Gastrocnemius medialis (tissue), 4 donors: ENCODE measurements around the gene MGAT4C. TPM values are rescaled to one million over a fixed set of nuclear protein-coding genes. Genes with fewer than 3 reads are reported as not detected.
"Not testable (repeated sequence)": the region's sequence is repeated elsewhere in the genome, so short reads cannot be mapped to it uniquely, and the experiment has no call there.

ENCODE experiments used
- ATAC-seq, 2 donors: fragments of 150-250 bp; one replicate each; pipeline ENCODE4 v1.9.1; 2016
- DNase-seq, 2 donors: peaks; one replicate each; pipeline ENCODE4 v3.0.0-alpha.2; 2019
- H3K27ac ChIP-seq, 4 donors: fragments of 200-600 bp; sonication (generic); 1 replicate in 1 of 4; 2 replicates in 3 of 4; pipeline ENCODE4 v1.5.1; 2016 to 2018; ENCODE audit warnings: mild to moderate bottlenecking in 2 of 4, moderate library complexity in 1 of 4
- H3K27me3 ChIP-seq, 3 donors: fragments of 200-600 bp; sonication (generic) in 2 of 3; 1 replicate in 1 of 3; 2 replicates in 2 of 3; pipeline versions ENCODE4 v1.5.1 to v1.6.0; 2016 to 2019; ENCODE audit warnings: mild to moderate bottlenecking in 1 of 3, moderate library complexity in 1 of 3
- H3K36me3 ChIP-seq, 2 donors: fragments of 200-600 bp; sonication (generic) in 1 of 2; one replicate each; pipeline ENCODE4 v1.5.1; 2017 to 2018
- H3K4me1 ChIP-seq, 2 donors: fragments of 200-600 bp; sonication (generic) in 1 of 2; one replicate each; pipeline ENCODE4 v1.5.1; 2016 to 2017; ENCODE audit warnings: mild to moderate bottlenecking in 2 of 2
- H3K4me3 ChIP-seq, 4 donors: fragments of 200-600 bp; sonication (generic) in 3 of 4; 1 replicate in 1 of 4; 2 replicates in 3 of 4; pipeline ENCODE4 v1.5.1; 2016 to 2019; ENCODE audit warnings: mild to moderate bottlenecking in 2 of 4
- H3K9me3 ChIP-seq, 3 donors: fragments of 200-600 bp; sonication (generic) in 2 of 3; 1 replicate in 1 of 3; 2 replicates in 2 of 3; pipeline ENCODE4 v1.5.1; 2016 to 2019
- CTCF ChIP-seq, 5 experiments: fragments of 450-650 bp in 3 of 5; fragments of 200-600 bp in 2 of 5; sonication (generic) in 2 of 5; IDR thresholded peaks in 4 of 5; conservative IDR thresholded peaks in 1 of 5; 1 replicate in 4 of 5; 2 replicates in 1 of 5; pipeline ENCODE4 v1.5.1; 2016 to 2019; ENCODE audit warnings: antibody characterized with exemption in 5 of 5, mild to moderate bottlenecking in 3 of 5, moderate library complexity in 3 of 5
- POLR2A ChIP-seq, 2 donors: fragments of 450-650 bp; IDR thresholded peaks; one replicate each; pipeline ENCODE4 v1.6.1; 2017; ENCODE audit warnings: antibody characterized with exemption in 2 of 2, mild to moderate bottlenecking in 2 of 2, moderate library complexity in 2 of 2
- in situ Hi-C, 4 donors: fragments of 200-750 bp; cut with MboI; loops; one replicate each; pipeline versions ENCODE4 v1.15.0 to v1.8.0; 2017; ENCODE audit warnings: low sequenced_read_pairs in 4 of 4
- intact Hi-C: fragments of 100-400 bp; cut with DNase I; formaldehyde crosslinking; loops from one replicate; pipeline ENCODE4 v1.15.1; 2023; ENCODE audit warnings: low total_unique reads
- total RNA-seq, 4 donors: library from RNA; depleted of rRNA; stranded (reverse); fragments of >200 nt; gene quantifications; one replicate each; pipeline versions ENCODE4 v1.1.0 to v1.2.3, GENCODE V29; 2016

The MGAT4C gene
- total RNA-seq, 4 donors from 2014 or later = not detected

GRCh38 chr12:86143162-86143561 lies 113.0 kb downstream of the MGAT4C start:
- Histone ChIP-seq H3K4me1 (no peaks in the 10 kb centered on the region), H3K27me3 (no peaks in the 10 kb centered on the region), H3K4me3 (no peak overlapping the region), H3K36me3 (no peaks in the 10 kb centered on the region), H3K27ac (no peak overlapping the region), H3K9me3 (no peaks in the 10 kb centered on the region)
- no peak for DNase-seq
- intact Hi-C loops = no loop called here
- no peak for TF ChIP-seq POLR2A (IDR thresholded peaks at IDR 0.05)
- TF ChIP-seq CTCF (IDR thresholded peaks at IDR 0.05 in 4 of 5, conservative IDR thresholded peaks at IDR 0.05 in 1 of 5) = no peak
- no peak for ATAC-seq
- in situ Hi-C loops = no loop called here

- Histone ChIP-seq H3K36me3 (no peaks in the 10 kb centered on the region), H3K9me3 (no peaks in the 10 kb centered on the region), H3K27ac (no peak overlapping the region), H3K27me3 (no peaks in the 10 kb centered on the region), H3K4me1 (no peaks in the 10 kb centered on the region), H3K4me3 (no peak overlapping the region)
- in situ Hi-C loops = no loop called here
- TF ChIP-seq CTCF (IDR thresholded peaks at IDR 0.05 in 4 of 5, conservative IDR thresholded peaks at IDR 0.05 in 1 of 5) (no peak), POLR2A (IDR thresholded peaks at IDR 0.05) (no peak)
- intact Hi-C loops = no loop called here
- ATAC-seq (no peak), DNase-seq (no peak)
Observed at GRCh38 chr12:86139671-86140070, 116.5 kb downstream of the MGAT4C start.

GRCh38 chr12:86138770-86139169 lies 117.4 kb downstream of the MGAT4C start:
- no peak overlapping the region for H3K27ac ChIP-seq
- no peaks in the 10 kb centered on the region for H3K36me3 ChIP-seq
- no peaks in the 10 kb centered on the region for H3K9me3 ChIP-seq
- H3K27me3 ChIP-seq = no peaks in the 10 kb centered on the region
- no peak for ATAC-seq
- H3K4me3 ChIP-seq = no peak overlapping the region
- H3K4me1 ChIP-seq = no peaks in the 10 kb centered on the region
- intact Hi-C loops = no loop called here
- in situ Hi-C loops = no loop called here
- TF ChIP-seq POLR2A (IDR thresholded peaks at IDR 0.05) (no peak), CTCF (IDR thresholded peaks at IDR 0.05 in 4 of 5, conservative IDR thresholded peaks at IDR 0.05 in 1 of 5) (no peak)
- no peak for DNase-seq

- no peak for DNase-seq
- H3K4me3 ChIP-seq = no peak overlapping the region
- no peak for TF ChIP-seq POLR2A (IDR thresholded peaks at IDR 0.05)
- no peak for TF ChIP-seq CTCF (IDR thresholded peaks at IDR 0.05 in 4 of 5, conservative IDR thresholded peaks at IDR 0.05 in 1 of 5)
- H3K4me1 ChIP-seq = no peaks in the 10 kb centered on the region
- no peaks in the 10 kb centered on the region for H3K27me3 ChIP-seq
- in situ Hi-C loops = no loop called here
- no peak overlapping the region for H3K27ac ChIP-seq
- H3K36me3 ChIP-seq = no peaks in the 10 kb centered on the region
- ATAC-seq = no peak
- no peaks in the 10 kb centered on the region for H3K9me3 ChIP-seq
- intact Hi-C loops = no loop called here
Observed at GRCh38 chr12:86137936-86138335, 118.3 kb downstream of the MGAT4C start.

GRCh38 chr12:86134561-86134960 lies 121.6 kb downstream of the MGAT4C start:
- TF ChIP-seq CTCF (IDR thresholded peaks at IDR 0.05 in 4 of 5, conservative IDR thresholded peaks at IDR 0.05 in 1 of 5) (no peak), POLR2A (IDR thresholded peaks at IDR 0.05) (no peak)
- in situ Hi-C loops (no loop called here), intact Hi-C loops (no loop called here)
- Histone ChIP-seq H3K9me3 (no peaks in the 10 kb centered on the region), H3K27me3 (no peaks in the 10 kb centered on the region), H3K4me3 (no peak overlapping the region), H3K4me1 (no peaks in the 10 kb centered on the region), H3K27ac (no peak overlapping the region), H3K36me3 (no peaks in the 10 kb centered on the region)
- DNase-seq (no peak), ATAC-seq (no peak)

- H3K36me3 ChIP-seq, H3K4me1 ChIP-seq, H3K27ac ChIP-seq, ATAC-seq, H3K27me3 ChIP-seq, in situ Hi-C loops, DNase-seq, H3K9me3 ChIP-seq, H3K4me3 ChIP-seq, intact Hi-C loops: not testable (repeated sequence)
Observed at GRCh38 chr12:86126900-86127299, 129.3 kb downstream of the MGAT4C start.
